Left lobe of liver (tissue), 2 donors: ENCODE results near the gene OBSCN. TPM values are rescaled to one million over a fixed set of nuclear protein-coding genes. Genes with fewer than 3 reads are reported as not detected.
A peak's percentile ranks its signal among the peaks of the same experiment; 100 is the strongest.

ENCODE experiments used
- ATAC-seq: fragments of 200-7000 bp; cut with Tn5 transposase; one replicate; pipeline ENCODE4 v1.9.1; 2020; ENCODE audit warnings: mild to moderate bottlenecking, moderate library complexity
- DNase-seq: peaks from one replicate; pipeline ENCODE4 v3.0.0-alpha.2; 2020; ENCODE audit warnings: low spot score
- total RNA-seq: library from RNA; stranded (reverse); gene quantifications from one replicate; pipeline ENCODE4 v1.2.1, GENCODE V29; 2021
- donor health status: DM: no; HTN: no; CAD: no; lungs with moderate emphysema.
- donor health status: DM: no; HTN: yes; CAD: no.

Gene OBSCN
- 3.1 TPM for total RNA-seq

GRCh38 chr1:228207851-228208821 lies at the start of gene OBSCN:
OBSCN (plus strand) TSS chr1:228208044; CDS start chr1:228211784, 3,740 bp downstream.
- ATAC-seq = no peak
- DNase-seq = no peak

GRCh38 chr1:228158151-228159007 lies 49.5 kb upstream of the OBSCN start:
- ATAC-seq = no peak

GRCh38 chr1:228159008-228159665 lies 48.7 kb upstream of the OBSCN start:
- DNase-seq (no peak), ATAC-seq (no peak)

More at GRCh38 chr1:228158151-228159007, 49.5 kb upstream of the OBSCN start:
- DNase-seq = no peak

GRCh38 chr1:228160201-228160761 lies 47.6 kb upstream of the OBSCN start:
- ATAC-seq (no peak), DNase-seq (no peak)

GRCh38 chr1:228161362-228161761 lies 46.5 kb upstream of the OBSCN start:
- DNase-seq (no peak), ATAC-seq (no peak)

- DNase-seq = no peak
- ATAC-seq = no peak
Observed at GRCh38 chr1:228161866-228162265, 46.0 kb upstream of the OBSCN start.

GRCh38 chr1:228162286-228163006 lies 45.4 kb upstream of the OBSCN start:
- ATAC-seq (no peak), DNase-seq (peak; percentile 37)

GRCh38 chr1:228163007-228163753 lies 44.7 kb upstream of the OBSCN start:
- DNase-seq (no peak), ATAC-seq (no peak)

- DNase-seq (peak; percentile 44), ATAC-seq (no peak)
Observed at GRCh38 chr1:228163776-228164519, 43.9 kb upstream of the OBSCN start.

GRCh38 chr1:228164561-228165371 lies 43.1 kb upstream of the OBSCN start:
- peak; percentile 0 for ATAC-seq
- DNase-seq = no peak

- DNase-seq (peak; percentile 99), ATAC-seq (peak; percentile 87)
Observed at GRCh38 chr1:228165372-228166169, 42.3 kb upstream of the OBSCN start, which contains the start of gene IBA57. IBA57 (plus strand) TSS chr1:228165804; CDS start chr1:228165817, 13 bp downstream.

GRCh38 chr1:228166170-228166936 lies 41.5 kb upstream of the OBSCN start:
- ATAC-seq (peak; percentile 16), DNase-seq (peak; percentile 72)

GRCh38 chr1:228168563-228169270 lies 39.1 kb upstream of the OBSCN start:
- DNase-seq = no peak
- no peak for ATAC-seq

- DNase-seq (no peak), ATAC-seq (no peak)
Observed at GRCh38 chr1:228169345-228169744, 38.5 kb upstream of the OBSCN start.

- DNase-seq (no peak), ATAC-seq (no peak)
Observed at GRCh38 chr1:228170666-228171065, 37.2 kb upstream of the OBSCN start.
